ENCODE data around the gene BOC. TPM values are rescaled to one million over a fixed set of nuclear protein-coding genes. Genes with fewer than 3 reads are reported as not detected.

The BOC gene
- total and polyA plus RNA-seq, 8 donors: 5.2 to 51.3 (median 23.7) TPM

GRCh38 chr3:113231391-113231790 lies 20.0 kb downstream of the BOC start:
- intact Hi-C loops (cut with DNase I; ENCODE audit: low total_unique reads): no loop called here
- 82 to 97% (median 90%) methylated on average over 1 of the region's 1 CpG for whole genome bisulfite sequencing, 5 donors
- peaks cover 13 to 75% (median 38%) of the 10 kb centered on the region in 4 donors for H3K4me1 ChIP-seq
- TF ChIP-seq EP300 (IDR thresholded peaks at IDR 0.05): no peak
- TF ChIP-seq CTCF (IDR thresholded peaks at IDR 0.05): no peak
- DNase-seq: no peak
- H3K36me3 ChIP-seq: no peaks in the 10 kb centered on the region
- H3K4me3 ChIP-seq: no peak overlapping the region
- H3K27me3 ChIP-seq: no peaks in the 10 kb centered on the region
- H3K9me3 ChIP-seq: no peaks in the 10 kb centered on the region
- peak overlapping the region in 2 of 5 donors; percentile 26 to 30 for H3K27ac ChIP-seq

GRCh38 chr3:113231827-113232253 lies 20.5 kb downstream of the BOC start:
- intact Hi-C loops (cut with DNase I; ENCODE audit: low total_unique reads): no loop called here
- H3K27ac ChIP-seq: peak overlapping the region in 2 of 5 donors; percentile 26 to 30
- TF ChIP-seq POLR2A (IDR thresholded peaks at IDR 0.05) (no peak), EP300 (IDR thresholded peaks at IDR 0.05) (no peak), CTCF (IDR thresholded peaks at IDR 0.05) (no peak), POLR2AphosphoS5 (IDR thresholded peaks at IDR 0.05) (no peak)
- WGBS, 5 donors: 0 to 20% (median 8%) methylated on average over 1 of the region's 1 CpG
- no peaks in the 10 kb centered on the region for H3K36me3 ChIP-seq
- peaks cover 13 to 73% (median 38%) of the 10 kb centered on the region in 4 donors for H3K4me1 ChIP-seq
- no peaks in the 10 kb centered on the region for H3K27me3 ChIP-seq
- peak in 1 of 2 donors; percentile 49 for DNase-seq
- no peaks in the 10 kb centered on the region for H3K9me3 ChIP-seq
- no peak overlapping the region for H3K4me3 ChIP-seq

GRCh38 chr3:113232342-113232741 lies 21.0 kb downstream of the BOC start:
- no peaks in the 10 kb centered on the region for H3K27me3 ChIP-seq
- H3K27ac ChIP-seq: peak overlapping the region in 2 of 5 donors; percentile 26 to 30
- intact Hi-C loops (cut with DNase I; ENCODE audit: low total_unique reads): no loop called here
- TF ChIP-seq POLR2A (IDR thresholded peaks at IDR 0.05): no peak
- TF ChIP-seq CTCF (IDR thresholded peaks at IDR 0.05): no peak
- no peak for TF ChIP-seq POLR2AphosphoS5 (IDR thresholded peaks at IDR 0.05)
- no peak for TF ChIP-seq EP300 (IDR thresholded peaks at IDR 0.05)
- DNase-seq: no peak
- no peak overlapping the region for H3K4me3 ChIP-seq
- H3K4me1 ChIP-seq: peaks cover 13 to 68% (median 38%) of the 10 kb centered on the region in 4 donors
- 31 to 70% (median 38%) methylated on average over 2 of the region's 2 CpGs for WGBS, 5 donors
- H3K36me3 ChIP-seq: no peaks in the 10 kb centered on the region
- H3K9me3 ChIP-seq: no peaks in the 10 kb centered on the region

- H3K27ac ChIP-seq: peak overlapping the region in 2 of 5 donors; percentile 42 to 66
Measured at GRCh38 chr3:113233497-113233896, 22.1 kb downstream of the BOC start.

More at GRCh38 chr3:113233497-113233896, 22.1 kb downstream of the BOC start:
- no peak overlapping the region for H3K4me3 ChIP-seq
- intact Hi-C loops (cut with DNase I; ENCODE audit: low total_unique reads): no loop called here
- DNase-seq: no peak
- 89 to 95% (median 93%) methylated on average over 9 of the region's 9 CpGs for WGBS, 5 donors
- TF ChIP-seq CTCF (IDR thresholded peaks at IDR 0.05) (no peak), POLR2AphosphoS5 (IDR thresholded peaks at IDR 0.05) (no peak), EP300 (IDR thresholded peaks at IDR 0.05) (no peak), POLR2A (IDR thresholded peaks at IDR 0.05) (no peak)
- H3K4me1 ChIP-seq: peaks cover 13 to 57% (median 34%) of the 10 kb centered on the region in 4 donors
- H3K9me3 ChIP-seq: no peaks in the 10 kb centered on the region
- H3K36me3 ChIP-seq: no peaks in the 10 kb centered on the region
- no peaks in the 10 kb centered on the region for H3K27me3 ChIP-seq
